Activated naive CD4-positive, alpha-beta T cell treated with anti-CD3 and anti-CD28 coated beads, Interleukin-2, amount 50 U/mL, for 72 hours (primary cell): ENCODE data around the gene ENOX1. TPM values are rescaled to one million over a fixed set of nuclear protein-coding genes. Genes with fewer than 3 reads are reported as not detected.

Experiments
- total RNA-seq, 2 donors: library from RNA; stranded (reverse); gene quantifications; one replicate each; pipeline ENCODE4 v1.2.3, GENCODE V29; 2022

ENOX1 gene
- total RNA-seq, 2 donors from 2014 or later: 1.8 TPM; not detected in 1

Other genes starting within 250 kb of the ENOX1 start
- 1 to 10 TPM in 1 of 2 donors, under 1 TPM in 1; 0.25 to 2.8 TPM for gene CCDC122, start 92.8 kb upstream of the ENOX1 start, total RNA-seq
- 1 to 10 TPM in 1 of 2 donors, under 1 TPM in 1; 0.87 to 3.7 TPM for gene LACC1, start 92.9 kb upstream of the ENOX1 start, total RNA-seq